CD14-positive monocyte (primary cell): Measurements from ENCODE around the gene FAM168B. TPM values are rescaled to one million over a fixed set of nuclear protein-coding genes. Genes with fewer than 3 reads are reported as not detected.

Source experiments
- DNase-seq, 3 donors: peaks; one replicate each; pipeline ENCODE4 v3.0.0-alpha.2; 2011 to 2022
- H2AFZ ChIP-seq: 2 replicates; pipeline ENCODE4 v1.6.0; 2012; ENCODE audit warnings: mild to moderate bottlenecking, low read depth, low read length, inconsistent platforms; ENCODE audit not compliant: insufficient read depth, poor library complexity, severe bottlenecking
- H3K27ac ChIP-seq, 2 donors: 1 replicate in 1 of 2; 2 replicates in 1 of 2; pipeline ENCODE4 v1.5.1; 2012 to 2013; ENCODE audit warnings: low read length in 2 of 2, control low read depth in 1 of 2, inconsistent platforms in 1 of 2, low read depth in 1 of 2, mild to moderate bottlenecking in 1 of 2
- H3K27me3 ChIP-seq, 2 donors: one replicate each; pipeline versions ENCODE4 v1.6.0 to v1.6.1; 2011 to 2013; ENCODE audit warnings: low read length in 2 of 2; ENCODE audit not compliant: control insufficient read depth in 2 of 2, insufficient read depth in 2 of 2
- H3K36me3 ChIP-seq, 2 donors: replicated peaks in 1 of 2; 1 replicate in 1 of 2; 2 replicates in 1 of 2; pipeline versions ENCODE4 v1.5.1 to v1.6.1; 2012 to 2013; ENCODE audit warnings: low read length in 2 of 2, control low read depth in 1 of 2, inconsistent platforms in 1 of 2, mild to moderate bottlenecking in 1 of 2; ENCODE audit not compliant: insufficient read depth in 2 of 2, control insufficient read depth in 1 of 2
- H3K4me1 ChIP-seq, 2 donors: 1 replicate in 1 of 2; 2 replicates in 1 of 2; pipeline versions ENCODE4 v1.5.1 to v1.6.1; 2012 to 2013; ENCODE audit warnings: low read length in 2 of 2, control low read depth in 1 of 2, inconsistent platforms in 1 of 2, mild to moderate bottlenecking in 1 of 2, moderate library complexity in 1 of 2; ENCODE audit not compliant: insufficient read depth in 2 of 2, control insufficient read depth in 1 of 2
- H3K4me2 ChIP-seq: replicated peaks from 2 replicates; pipeline ENCODE3; 2012; ENCODE audit warnings: low read length, moderate library complexity, mild to moderate bottlenecking; ENCODE audit not compliant: poor library complexity, severe bottlenecking; ENCODE audit errors: extremely low read depth
- H3K4me3 ChIP-seq, 3 experiments: fragments of 200-600 bp in 1 of 3; sonication (generic) in 1 of 3; replicated peaks in 1 of 3; 1 replicate in 2 of 3; 2 replicates in 1 of 3; pipeline ENCODE4 v1.5.1; 2011 to 2013; ENCODE audit warnings: low read length in 3 of 3, mild to moderate bottlenecking in 3 of 3, control low read depth in 2 of 3, low read depth in 2 of 3, inconsistent platforms in 1 of 3, moderate library complexity in 1 of 3
- H3K79me2 ChIP-seq: 2 replicates; pipeline ENCODE4 v1.6.0; 2012; ENCODE audit warnings: mild to moderate bottlenecking, control low read depth, inconsistent platforms, low read length, moderate library complexity; ENCODE audit not compliant: insufficient read depth
- H3K9ac ChIP-seq: 2 replicates; pipeline ENCODE4 v1.6.0; 2017; ENCODE audit warnings: low read length, mild to moderate bottlenecking; ENCODE audit not compliant: insufficient read depth, poor library complexity, severe bottlenecking
- H3K9me3 ChIP-seq, 2 donors: replicated peaks in 1 of 2; 1 replicate in 1 of 2; 2 replicates in 1 of 2; pipeline versions ENCODE4 v1.5.1 to v1.6.1; 2012 to 2013; ENCODE audit warnings: low read length in 2 of 2, control low read depth in 1 of 2; ENCODE audit not compliant: control insufficient read depth in 1 of 2, insufficient read depth in 1 of 2
- H4K20me1 ChIP-seq: 2 replicates; pipeline ENCODE4 v1.6.0; 2012; ENCODE audit warnings: mild to moderate bottlenecking, low read length, control low read depth, moderate library complexity; ENCODE audit not compliant: insufficient read depth
- H3K27ac Mint-ChIP-seq, 7 donors: one replicate each; pipeline ENCODE4 v1.8.0; 2020; ENCODE audit warnings: mild to moderate bottlenecking in 7 of 7, mixed read lengths in 7 of 7, moderate library complexity in 6 of 7, inconsistent platforms in 2 of 7
- H3K27me3 Mint-ChIP-seq, 3 donors: one replicate each; pipeline ENCODE4 v1.8.0; 2021 to 2022; ENCODE audit warnings: low read depth in 3 of 3, mild to moderate bottlenecking in 3 of 3, mixed read lengths in 3 of 3, moderate library complexity in 3 of 3, inconsistent platforms in 1 of 3
- H3K36me3 Mint-ChIP-seq, 2 donors: one replicate each; pipeline ENCODE4 v1.8.0; 2020; ENCODE audit warnings: mixed read lengths in 2 of 2, inconsistent platforms in 1 of 2, mild to moderate bottlenecking in 1 of 2
- H3K4me1 Mint-ChIP-seq: one replicate; pipeline ENCODE4 v1.8.0; 2020; ENCODE audit warnings: mild to moderate bottlenecking, mixed read lengths
- H3K4me3 Mint-ChIP-seq, 2 donors: one replicate each; pipeline ENCODE4 v1.8.0; 2020; ENCODE audit warnings: mild to moderate bottlenecking in 2 of 2, mixed read lengths in 2 of 2, moderate library complexity in 1 of 2
- H3K9me3 Mint-ChIP-seq, 7 donors: one replicate each; pipeline ENCODE4 v1.8.0; 2020 to 2022; ENCODE audit warnings: mixed read lengths in 7 of 7, mild to moderate bottlenecking in 6 of 7, moderate library complexity in 6 of 7, inconsistent platforms in 2 of 7
- CTCF ChIP-seq: fragments of 200-600 bp; IDR thresholded peaks from one replicate; pipeline ENCODE4 v1.8.0; 2022; ENCODE audit warnings: antibody characterized with exemption, mild to moderate bottlenecking
- WGBS: methylation state at CpG from one replicate; pipeline ENCODE4 v1.1.5; 2013; ENCODE audit warnings: missing lambda C conversion rate; ENCODE audit not compliant: insufficient coverage; 5-methylcytosine and 5-hydroxymethylcytosine counted together
- intact Hi-C, 2 donors: fragments of 100-400 bp; cut with micrococcal nuclease; formaldehyde crosslinking; loops; one replicate each; pipeline versions ENCODE4 v1.15.0 to v1.15.1; 2023
- polyA plus RNA-seq, 3 donors: library from polyadenylated mRNA; depleted of rRNA in 1 of 3; unstranded in 2 of 3; stranded (reverse) in 1 of 3; fragments of 300-500 nt in 2 of 3; fragments of >200 nt in 1 of 3; fragmentation: Illumina TruSeq in 2 of 3; gene quantifications; 1 replicate in 2 of 3; 2 replicates in 1 of 3; pipeline ENCODE4 v1.2.3, GENCODE V29; 2012 to 2021

FAM168B gene
- polyA plus RNA-seq, 3 donors, result 20.5 to 33.2 (median 22.6) TPM

- H3K27ac Mint-ChIP-seq, result no peak overlapping the region
- H3K36me3 Mint-ChIP-seq, result peaks cover 91 to 97% of the 10 kb centered on the region in 2 donors
- no peak overlapping the region for H3K4me2 ChIP-seq
- no peaks in the 10 kb centered on the region for H3K4me1 Mint-ChIP-seq
- peaks cover 46% of the 10 kb centered on the region for H4K20me1 ChIP-seq
- no peaks in the 10 kb centered on the region for H3K4me1 ChIP-seq
- peaks cover 0 to 8% (median 3%) of the 10 kb centered on the region in 7 donors for H3K9me3 Mint-ChIP-seq
- no peaks in the 10 kb centered on the region for H3K27me3 Mint-ChIP-seq
- H3K4me3 Mint-ChIP-seq, result no peak overlapping the region
- intact Hi-C loops, result no loop called here
- no peak for TF ChIP-seq CTCF
- no peaks in the 10 kb centered on the region for H3K9me3 ChIP-seq
- H3K27me3 ChIP-seq, result no peaks in the 10 kb centered on the region
- WGBS, result no CpG with 5 or more reads among the region's 2 CpGs
- H3K9ac ChIP-seq, result no peak overlapping the region
- H3K79me2 ChIP-seq, result no peaks in the 10 kb centered on the region
- H3K4me3 ChIP-seq, result no peak overlapping the region
- no peak overlapping the region for H3K27ac ChIP-seq
- no peak for DNase-seq
- H3K36me3 ChIP-seq, result peaks cover 94 to 100% of the 10 kb centered on the region in 2 donors
- H2AFZ ChIP-seq, result no peak overlapping the region
Measured at GRCh38 chr2:131130298-131130596, 37.0 kb upstream of the FAM168B start.

GRCh38 chr2:131127981-131128380, 34.7 kb upstream of the FAM168B start:
- no peak overlapping the region for H3K4me3 ChIP-seq
- H3K27ac ChIP-seq, result peak overlapping the region in 1 of 2 donors; percentile 6
- no CpG with 5 or more reads among the region's 3 CpGs for WGBS
- H4K20me1 ChIP-seq, result peaks cover 60% of the 10 kb centered on the region
- H3K4me1 ChIP-seq, result no peaks in the 10 kb centered on the region
- peaks cover 92 to 96% of the 10 kb centered on the region in 2 donors for H3K36me3 Mint-ChIP-seq
- peak overlapping the region in 2 of 7 donors; percentile 35 to 47 for H3K27ac Mint-ChIP-seq
- no peak for TF ChIP-seq CTCF
- intact Hi-C loops, result loop anchor here in 1 of 2 donors (5.0 kb wide), 1 partner anchor 36 kb away; the partner anchor contains the start of gene FAM168B
- DNase-seq, result no peak
- no peak overlapping the region for H2AFZ ChIP-seq
- H3K9me3 Mint-ChIP-seq, result peaks cover 0 to 8% (median 3%) of the 10 kb centered on the region in 7 donors
- H3K4me1 Mint-ChIP-seq, result no peaks in the 10 kb centered on the region
- no peaks in the 10 kb centered on the region for H3K27me3 ChIP-seq
- no peaks in the 10 kb centered on the region for H3K27me3 Mint-ChIP-seq
- H3K79me2 ChIP-seq, result peaks cover 16% of the 10 kb centered on the region
- H3K9ac ChIP-seq, result no peak overlapping the region
- H3K4me3 Mint-ChIP-seq, result no peak overlapping the region
- no peak overlapping the region for H3K4me2 ChIP-seq
- peaks cover 80 to 97% of the 10 kb centered on the region in 2 donors for H3K36me3 ChIP-seq
- H3K9me3 ChIP-seq, result no peaks in the 10 kb centered on the region
